H9 (cell line): ENCODE data around the gene GIPC3. TPM values are rescaled to one million over a fixed set of nuclear protein-coding genes. Genes with fewer than 3 reads are reported as not detected.
A peak's percentile ranks its signal among the peaks of the same experiment; 100 is the strongest.

Experiments
- DNase-seq: peaks from one replicate; pipeline ENCODE4 v3.0.0-alpha.2; 2017
- H2AFZ ChIP-seq: one replicate; pipeline ENCODE4 v1.6.1; 2013; ENCODE audit warnings: mild to moderate bottlenecking, low read length, control low read depth, moderate library complexity
- H2AK5ac ChIP-seq: 2 replicates; pipeline ENCODE4 v1.6.1; 2013; ENCODE audit warnings: low read length, control low read depth, mixed read lengths; ENCODE audit not compliant: insufficient read length
- H2BK120ac ChIP-seq: one replicate; pipeline ENCODE4 v1.6.1; 2013; ENCODE audit warnings: low read depth, mild to moderate bottlenecking, low read length, control low read depth, inconsistent platforms; ENCODE audit not compliant: poor library complexity, severe bottlenecking
- H2BK12ac ChIP-seq: 2 replicates; pipeline ENCODE4 v1.6.1; 2013; ENCODE audit warnings: low read length, control low read depth, mixed read lengths, low read depth; ENCODE audit not compliant: insufficient read length
- H2BK15ac ChIP-seq: 2 replicates; pipeline ENCODE4 v1.6.1; 2013; ENCODE audit warnings: low read depth, low read length, control low read depth
- H2BK20ac ChIP-seq: one replicate; pipeline ENCODE4 v1.6.1; 2013; ENCODE audit warnings: low read depth, mild to moderate bottlenecking, low read length, control low read depth, inconsistent platforms; ENCODE audit not compliant: poor library complexity, severe bottlenecking
- H2BK5ac ChIP-seq: 2 replicates; pipeline ENCODE4 v1.6.1; 2013; ENCODE audit warnings: low read length, control low read depth, mixed read lengths; ENCODE audit not compliant: insufficient read length
- H3K14ac ChIP-seq: 2 replicates; pipeline ENCODE4 v1.6.1; 2013; ENCODE audit warnings: low read length, control low read depth; ENCODE audit not compliant: insufficient read depth
- H3K18ac ChIP-seq: 2 replicates; pipeline ENCODE4 v1.6.1; 2013; ENCODE audit warnings: low read depth, mild to moderate bottlenecking, mixed read lengths, low read length, control low read depth; ENCODE audit not compliant: insufficient read length
- H3K23ac ChIP-seq: 2 replicates; pipeline ENCODE4 v1.6.1; 2013; ENCODE audit warnings: low read length, control low read depth, mixed read lengths, low read depth; ENCODE audit not compliant: insufficient read length
- H3K23me2 ChIP-seq: 2 replicates; pipeline ENCODE4 v1.6.1; 2013; ENCODE audit warnings: low read depth, mild to moderate bottlenecking, mixed read lengths, low read length, control low read depth; ENCODE audit not compliant: insufficient read length, poor library complexity, severe bottlenecking
- H3K27ac ChIP-seq: 2 replicates; pipeline ENCODE4 v1.5.1; 2013; ENCODE audit warnings: low read length, control low read depth, mixed read lengths, low read depth; ENCODE audit not compliant: insufficient read length
- H3K27me3 ChIP-seq: 2 replicates; pipeline ENCODE4 v1.6.1; 2013; ENCODE audit warnings: low read length, control low read depth, inconsistent platforms; ENCODE audit not compliant: insufficient read depth
- H3K4ac ChIP-seq: 2 replicates; pipeline ENCODE4 v1.6.1; 2013; ENCODE audit warnings: low read depth, mild to moderate bottlenecking, control low read depth, inconsistent platforms, low read length, moderate library complexity
- H3K4me1 ChIP-seq: 2 replicates; pipeline ENCODE4 v1.6.1; 2013; ENCODE audit warnings: low read length, control low read depth, inconsistent platforms; ENCODE audit not compliant: insufficient read depth
- H3K4me2 ChIP-seq: 2 replicates; pipeline ENCODE4 v1.6.1; 2013; ENCODE audit warnings: low read length, control low read depth, mixed read lengths; ENCODE audit not compliant: insufficient read length, insufficient read depth
- H3K56ac ChIP-seq: 2 replicates; pipeline ENCODE4 v1.6.1; 2013; ENCODE audit warnings: low read depth, mild to moderate bottlenecking, mixed read lengths, low read length, control low read depth; ENCODE audit not compliant: insufficient read length
- H3K79me1 ChIP-seq: 2 replicates; pipeline ENCODE4 v1.6.1; 2013; ENCODE audit warnings: low read depth, mild to moderate bottlenecking, moderate library complexity, low read length, control low read depth, inconsistent platforms; ENCODE audit not compliant: insufficient read depth, poor library complexity, severe bottlenecking
- H3K79me2 ChIP-seq: 2 replicates; pipeline ENCODE4 v1.6.1; 2013; ENCODE audit warnings: low read length, control low read depth, inconsistent platforms; ENCODE audit not compliant: insufficient read depth
- H3K9ac ChIP-seq: 2 replicates; pipeline ENCODE4 v1.6.1; 2013; ENCODE audit warnings: low read length, control low read depth, mixed read lengths; ENCODE audit not compliant: insufficient read length; ENCODE audit errors: extremely low read depth
- H3K9me3 ChIP-seq: one replicate; pipeline ENCODE4 v1.6.1; 2013; ENCODE audit warnings: low read depth, low read length, inconsistent platforms; ENCODE audit not compliant: control insufficient read depth
- H3T11ph ChIP-seq: one replicate; pipeline ENCODE4 v1.6.1; 2013; ENCODE audit warnings: mild to moderate bottlenecking, low read length, control low read depth, inconsistent platforms
- H4K20me1 ChIP-seq: one replicate; pipeline ENCODE4 v1.6.1; 2013; ENCODE audit not compliant: control insufficient read depth, insufficient read length, insufficient read depth
- H4K5ac ChIP-seq: 2 replicates; pipeline ENCODE4 v1.6.1; 2013; ENCODE audit warnings: low read depth, mild to moderate bottlenecking, mixed read lengths, low read length, control low read depth; ENCODE audit not compliant: insufficient read length
- H4K8ac ChIP-seq: replicated peaks from 2 replicates; pipeline ENCODE4 v1.6.1; 2013; ENCODE audit warnings: low read length, control low read depth, mixed read lengths, low read depth; ENCODE audit not compliant: insufficient read length
- H4K91ac ChIP-seq: 2 replicates; pipeline ENCODE4 v1.6.1; 2013; ENCODE audit warnings: low read depth, mild to moderate bottlenecking, moderate library complexity, mixed read lengths, low read length, control low read depth; ENCODE audit not compliant: insufficient read length
- H3K27ac Mint-ChIP-seq, 3 experiments: 2 replicates in 2 of 3; 3 replicates in 1 of 3; pipeline ENCODE4 v1.8.0; 2020 to 2021; ENCODE audit warnings: mixed read lengths in 3 of 3, mild to moderate bottlenecking in 1 of 3, moderate library complexity in 1 of 3
- H3K27me3 Mint-ChIP-seq: 2 replicates; pipeline ENCODE4 v1.8.0; 2021; ENCODE audit warnings: low read depth, mild to moderate bottlenecking, moderate library complexity, mixed read lengths
- H3K36me3 Mint-ChIP-seq, 3 experiments: 2 replicates in 2 of 3; 3 replicates in 1 of 3; pipeline ENCODE4 v1.8.0; 2020 to 2021; ENCODE audit warnings: low read depth in 3 of 3, mixed read lengths in 3 of 3; ENCODE audit not compliant: insufficient read depth in 1 of 3
- H3K4me1 Mint-ChIP-seq, 2 experiments: 2 replicates each; pipeline ENCODE4 v1.8.0; 2020; ENCODE audit warnings: mixed read lengths in 2 of 2
- H3K4me3 Mint-ChIP-seq, 2 experiments: 2 replicates in 1 of 2; 3 replicates in 1 of 2; pipeline ENCODE4 v1.8.0; 2020 to 2021; ENCODE audit warnings: mild to moderate bottlenecking in 2 of 2, mixed read lengths in 2 of 2, moderate library complexity in 1 of 2
- H3K9me3 Mint-ChIP-seq, 2 experiments: 2 replicates in 1 of 2; 3 replicates in 1 of 2; pipeline ENCODE4 v1.8.0; 2020; ENCODE audit warnings: mild to moderate bottlenecking in 2 of 2, mixed read lengths in 2 of 2, moderate library complexity in 1 of 2
- CTCF ChIP-seq: fragments of 200-600 bp; sonication (generic); conservative IDR thresholded peaks from 3 replicates; pipeline ENCODE4 v1.8.0; 2021; ENCODE audit warnings: antibody characterized with exemption, mild to moderate bottlenecking
- WGBS: extraction: QIAGEN DNeasy Blood & Tissue Kit; methylation state at CpG from one replicate; pipeline ENCODE4 v1.1.7; 2013; ENCODE audit warnings: missing lambda C conversion rate, low lambda C conversion rate, mixed read lengths; ENCODE audit not compliant: insufficient read length; ENCODE audit errors: extremely low coverage; 5-methylcytosine and 5-hydroxymethylcytosine counted together
- total RNA-seq: library from RNA; stranded (reverse); gene quantifications from 2 replicates; pipeline ENCODE4 v1.2.1, GENCODE V29; 2021

Gene GIPC3
- total RNA-seq, 1 experiment from 2014 or later = 1.6 TPM

GRCh38 chr19:3626473-3627350, 41.4 kb downstream of the GIPC3 start, which contains the start of gene CACTIN:
TSS of gene CACTIN (minus strand) at chr19:3626790. CDS start at chr19:3626762, 28 bp downstream.
- Histone ChIP-seq H4K5ac (peak within 1 kb of the TSS; percentile 65), H3K79me2 (peaks cover 7% of the 10 kb centered on the region; the same call in 1 of the 2 replicates), H3K18ac (peak within 1 kb of the TSS; percentile 100), H3K23me2 (peaks cover 5% of the 10 kb centered on the region), H2AFZ (no peak within 1 kb of the TSS), H2BK15ac (no peak within 1 kb of the TSS), H4K20me1 (no peaks in the 10 kb centered on the region), H2BK120ac (no peak within 1 kb of the TSS), H3T11ph (peak within 1 kb of the TSS; percentile 86), H2BK12ac (no peak within 1 kb of the TSS), H2AK5ac (no peak within 1 kb of the TSS), H3K4ac (no peak within 1 kb of the TSS; the same call in 1 of the 2 replicates), H3K4me1 (0 out of 2 replicates have a peak, but pooled peaks cover 2% of the 10 kb centered on the region), H3K9ac (peak within 1 kb of the TSS; percentile 89), H3K56ac (no peak within 1 kb of the TSS), H4K91ac (no peak within 1 kb of the TSS), H3K14ac (peak within 1 kb of the TSS; percentile 99), H3K4me2 (peak within 1 kb of the TSS; percentile 93), H3K79me1 (no peaks in the 10 kb centered on the region), H3K27ac (peak within 1 kb of the TSS; percentile 20), H4K8ac (peak within 1 kb of the TSS; percentile 60), H3K23ac (no peak within 1 kb of the TSS), H3K27me3 (no peaks in the 10 kb centered on the region), H3K9me3 (no peaks in the 10 kb centered on the region), H2BK20ac (no peak within 1 kb of the TSS), H2BK5ac (peak within 1 kb of the TSS; percentile 77)
- Mint-ChIP-seq H3K9me3 (no peaks in the 10 kb centered on the region), H3K4me3 (peak within 1 kb of the TSS; percentile 96 to 97), H3K27ac (peak within 1 kb of the TSS; percentile 99 to 100 (median 99)), H3K4me1 (peaks cover 4 to 13% of the 10 kb centered on the region in 2 experiments), H3K27me3 (no peaks in the 10 kb centered on the region; the same call in 1 of the 2 replicates), H3K36me3 (peaks cover 4 to 19% (median 13%) of the 10 kb centered on the region in 3 experiments; a peak in 6 of 7 replicates)
- WGBS = no CpG with 5 or more reads among the region's 80 CpGs
- peak; percentile 98 for DNase-seq
- TF ChIP-seq CTCF = no peak
